Upper lobe of left lung (tissue), 6 donors: ENCODE results near the gene USH1C. TPM values are rescaled to one million over a fixed set of nuclear protein-coding genes. Genes with fewer than 3 reads are reported as not detected.

Experiments
- ATAC-seq, 2 donors: fragments of 200-7000 bp; cut with Tn5 transposase; one replicate each; pipeline ENCODE4 v1.9.1; 2022; ENCODE audit warnings: mild to moderate bottlenecking in 2 of 2, moderate library complexity in 2 of 2; ENCODE audit not compliant: low FRiP score in 2 of 2
- DNase-seq, 2 donors: peaks; one replicate each; pipeline ENCODE4 v3.0.0-alpha.2; 2019 to 2020
- H3K27ac ChIP-seq, 4 donors: fragments of 200-600 bp; sonication (generic); one replicate each; pipeline ENCODE4 v1.5.1; 2016 to 2019
- H3K27me3 ChIP-seq, 4 donors: fragments of 200-600 bp; sonication (generic); one replicate each; pipeline ENCODE4 v1.5.1; 2017 to 2019
- H3K36me3 ChIP-seq, 4 donors: fragments of 200-600 bp; sonication (generic); one replicate each; pipeline ENCODE4 v1.5.1; 2016 to 2019
- H3K4me1 ChIP-seq, 4 donors: fragments of 200-600 bp; sonication (generic); one replicate each; pipeline ENCODE4 v1.5.1; 2018 to 2019
- H3K4me3 ChIP-seq, 4 donors: fragments of 200-600 bp; sonication (generic); one replicate each; pipeline ENCODE4 v1.5.1; 2017 to 2019; ENCODE audit warnings: mild to moderate bottlenecking in 2 of 4, moderate library complexity in 1 of 4
- H3K9me3 ChIP-seq, 4 donors: fragments of 200-600 bp; sonication (generic); one replicate each; pipeline ENCODE4 v1.5.1; 2018 to 2019
- EP300 ChIP-seq, 4 donors: sonication (generic); formaldehyde crosslinking; IDR thresholded peaks; one replicate each; pipeline ENCODE4 v1.5.1; 2017; ENCODE audit warnings: antibody characterized with exemption in 4 of 4, control low read depth in 2 of 4
- POLR2A ChIP-seq, 4 donors: fragments of 450-650 bp; IDR thresholded peaks; one replicate each; pipeline ENCODE4 v1.5.1; 2016 to 2017; ENCODE audit warnings: antibody characterized with exemption in 4 of 4, mild to moderate bottlenecking in 2 of 4
- POLR2AphosphoS5 ChIP-seq, 2 donors: sonication (generic); formaldehyde crosslinking; IDR thresholded peaks; one replicate each; pipeline ENCODE4 v1.5.1; 2017; ENCODE audit warnings: antibody characterized with exemption in 2 of 2
- WGBS, 2 donors: methylation state at CpG; one replicate each; pipeline ENCODE4 v1.1.5; 2017 to 2018; 5-methylcytosine and 5-hydroxymethylcytosine counted together
- total RNA-seq, 6 donors: library from RNA; depleted of rRNA in 4 of 6; stranded (reverse); fragments of >200 nt in 4 of 6; gene quantifications; one replicate each; pipeline versions ENCODE4 v1.1.0 to v1.2.1, GENCODE V29; 2016 to 2021
- TF ChIP-seq, protein P1 (sequence below), 6 experiments: fragments of 450-650 bp in 4 of 6; fragments of 200-600 bp in 2 of 6; sonication (generic) in 2 of 6; IDR thresholded peaks; one replicate each; pipeline ENCODE4 v1.5.1; 2016 to 2019; ENCODE audit warnings: antibody characterized with exemption in 6 of 6
- donor health status: DM: no; HTN: no; CAD: no; lungs with moderate emphysema.
- donor health status: DM: no; HTN: yes; CAD: no; lungs with severe emphysema.

The USH1C gene
- total RNA-seq, 6 donors from 2014 or later, result 0.20 to 2.5 (median 1.2) TPM; not detected in 3

DNA sequence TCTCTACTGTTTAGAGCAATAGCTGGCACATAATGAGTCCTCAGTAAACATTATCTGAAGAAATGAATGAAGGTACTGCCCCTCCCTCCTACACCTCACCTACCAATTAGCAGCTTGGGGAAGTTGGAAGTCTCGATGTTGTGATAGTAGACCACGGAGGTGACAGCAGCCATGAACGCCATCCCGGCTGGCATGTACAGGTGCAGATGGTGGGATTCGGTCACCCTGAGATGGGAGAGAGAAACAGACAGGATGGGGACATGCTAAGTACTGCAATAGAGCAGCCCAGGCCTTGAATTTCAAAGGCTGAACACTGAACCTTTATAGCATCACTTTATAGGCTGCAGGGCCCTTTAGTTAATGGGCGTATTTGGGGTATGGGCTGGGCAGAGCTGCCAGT lies 74.2 kb downstream of the USH1C start:
- no peak for DNase-seq
- no peaks in the 10 kb centered on the region for H3K36me3 ChIP-seq
- no peaks in the 10 kb centered on the region for H3K4me1 ChIP-seq
- no peak overlapping the region for H3K4me3 ChIP-seq
- H3K27me3 ChIP-seq, result peaks cover 0 to 4% (median 1%) of the 10 kb centered on the region in 4 donors
- no peak for TF ChIP-seq EP300 (IDR thresholded peaks at IDR 0.05)
- TF ChIP-seq, protein P1, sequence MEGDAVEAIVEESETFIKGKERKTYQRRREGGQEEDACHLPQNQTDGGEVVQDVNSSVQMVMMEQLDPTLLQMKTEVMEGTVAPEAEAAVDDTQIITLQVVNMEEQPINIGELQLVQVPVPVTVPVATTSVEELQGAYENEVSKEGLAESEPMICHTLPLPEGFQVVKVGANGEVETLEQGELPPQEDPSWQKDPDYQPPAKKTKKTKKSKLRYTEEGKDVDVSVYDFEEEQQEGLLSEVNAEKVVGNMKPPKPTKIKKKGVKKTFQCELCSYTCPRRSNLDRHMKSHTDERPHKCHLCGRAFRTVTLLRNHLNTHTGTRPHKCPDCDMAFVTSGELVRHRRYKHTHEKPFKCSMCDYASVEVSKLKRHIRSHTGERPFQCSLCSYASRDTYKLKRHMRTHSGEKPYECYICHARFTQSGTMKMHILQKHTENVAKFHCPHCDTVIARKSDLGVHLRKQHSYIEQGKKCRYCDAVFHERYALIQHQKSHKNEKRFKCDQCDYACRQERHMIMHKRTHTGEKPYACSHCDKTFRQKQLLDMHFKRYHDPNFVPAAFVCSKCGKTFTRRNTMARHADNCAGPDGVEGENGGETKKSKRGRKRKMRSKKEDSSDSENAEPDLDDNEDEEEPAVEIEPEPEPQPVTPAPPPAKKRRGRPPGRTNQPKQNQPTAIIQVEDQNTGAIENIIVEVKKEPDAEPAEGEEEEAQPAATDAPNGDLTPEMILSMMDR (IDR thresholded peaks at IDR 0.05), result no peak
- TF ChIP-seq POLR2A (IDR thresholded peaks at IDR 0.05), result no peak
- no peak for TF ChIP-seq POLR2AphosphoS5 (IDR thresholded peaks at IDR 0.05)
- ATAC-seq, result no peak
- no peaks in the 10 kb centered on the region for H3K9me3 ChIP-seq
- H3K27ac ChIP-seq, result no peak overlapping the region
- 93 to 96% methylated on average over 5 to 6 of the region's 6 CpGs for WGBS, 2 donors

DNA sequence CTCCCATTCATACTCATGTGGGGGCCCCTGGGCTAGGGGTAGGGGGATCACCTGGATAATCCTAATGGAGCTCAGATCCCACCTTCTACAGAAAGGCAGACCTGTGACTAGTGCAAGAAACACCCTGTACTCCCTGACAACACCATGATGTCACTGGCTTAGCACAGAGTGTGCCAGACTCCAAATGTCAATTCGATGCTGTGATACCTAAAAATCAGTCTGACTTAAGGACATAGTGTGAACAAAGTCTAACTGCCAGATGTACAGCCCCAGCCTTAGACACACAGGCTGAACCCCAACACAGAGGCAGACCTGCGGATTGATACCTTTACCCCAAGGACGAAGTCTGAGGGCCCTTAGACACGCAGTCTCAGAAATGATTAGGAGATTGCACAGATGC lies 76.1 kb downstream of the USH1C start:
- no peaks in the 10 kb centered on the region for H3K9me3 ChIP-seq
- ATAC-seq (no peak), DNase-seq (no peak)
- no peaks in the 10 kb centered on the region for H3K27me3 ChIP-seq
- H3K36me3 ChIP-seq, result no peaks in the 10 kb centered on the region
- no peak for TF ChIP-seq EP300 (IDR thresholded peaks at IDR 0.05)
- no peak overlapping the region for H3K27ac ChIP-seq
- WGBS, 2 donors, result 87 to 98% methylated on average over 4 of the region's 4 CpGs
- H3K4me3 ChIP-seq, result no peak overlapping the region
- peaks cover 0 to 3% (median 0%) of the 10 kb centered on the region in 4 donors for H3K4me1 ChIP-seq

DNA sequence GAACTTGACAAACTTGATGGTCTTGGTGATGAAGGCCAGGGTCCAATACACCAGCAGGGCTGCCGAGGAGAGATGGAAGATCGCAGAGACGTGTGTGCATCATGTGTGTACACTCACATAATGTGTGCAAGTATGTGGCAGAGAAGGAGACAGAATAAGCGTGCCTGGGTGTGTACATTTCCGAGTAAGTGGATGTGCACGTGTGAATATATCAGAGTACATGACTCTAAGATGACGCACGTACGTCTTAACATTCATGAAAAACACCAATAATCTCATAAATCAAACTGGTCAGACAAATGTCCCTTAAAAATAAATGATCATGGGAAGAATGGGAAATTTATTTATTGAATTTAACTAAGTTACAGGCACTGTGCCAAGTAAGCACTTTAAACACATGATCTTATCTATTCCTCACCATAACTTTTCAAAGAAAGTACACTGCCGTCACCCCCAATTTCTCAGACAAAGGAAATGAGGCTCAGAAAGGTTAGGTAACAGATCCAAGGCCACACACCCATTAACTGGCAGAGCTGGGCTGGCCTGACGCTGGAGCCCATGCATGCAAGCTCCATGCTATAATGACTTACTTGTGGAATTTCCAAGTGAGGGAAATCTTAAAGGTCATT lies 80.6 kb downstream of the USH1C start:
- H3K36me3 ChIP-seq, result peaks cover 0 to 8% (median 0%) of the 10 kb centered on the region in 4 donors
- peak overlapping the region in 2 of 4 donors; percentile 63 to 74 for H3K27ac ChIP-seq
- 64 to 70% methylated on average over 11 of the region's 11 CpGs for WGBS, 2 donors
- ATAC-seq, result no peak
- H3K9me3 ChIP-seq, result no peaks in the 10 kb centered on the region
- peaks cover 0 to 3% (median 0%) of the 10 kb centered on the region in 4 donors for H3K4me1 ChIP-seq
- H3K4me3 ChIP-seq, result peak overlapping the region in 2 of 4 donors; percentile 18 to 24
- DNase-seq, result no peak
- TF ChIP-seq EP300 (IDR thresholded peaks at IDR 0.05) (peak in 2 of 4 donors; percentile 16 to 64), POLR2AphosphoS5 (IDR thresholded peaks at IDR 0.05) (peak; percentile 34 to 53)
- TF ChIP-seq, protein P1 (IDR thresholded peaks at IDR 0.05), result no peak
- H3K27me3 ChIP-seq, result no peaks in the 10 kb centered on the region

DNA sequence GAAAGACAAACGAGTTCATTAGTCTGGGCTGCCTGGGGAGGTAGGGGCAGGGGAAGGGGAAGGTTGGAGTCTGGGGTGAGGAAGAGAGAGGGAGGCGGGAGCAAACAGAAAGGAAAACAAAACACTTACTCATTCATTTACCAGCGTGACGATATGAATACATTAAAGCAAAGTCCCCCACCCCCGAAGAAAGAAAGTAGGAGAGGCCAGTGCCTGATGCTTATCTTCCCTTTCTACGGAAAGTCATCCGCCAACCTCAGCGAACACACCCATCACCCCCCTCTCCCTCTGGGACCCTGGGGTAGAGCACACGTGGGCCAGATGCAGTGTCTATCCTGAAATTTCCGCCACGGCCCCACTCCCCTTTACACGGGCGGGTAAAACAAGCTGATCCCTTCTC lies 81.3 kb downstream of the USH1C start:
- peaks cover 0 to 5% (median 0%) of the 10 kb centered on the region in 4 donors for H3K4me1 ChIP-seq
- no peak for DNase-seq
- no peaks in the 10 kb centered on the region for H3K27me3 ChIP-seq
- peaks cover 0 to 8% (median 0%) of the 10 kb centered on the region in 4 donors for H3K36me3 ChIP-seq
- ATAC-seq, result no peak
- no peaks in the 10 kb centered on the region for H3K9me3 ChIP-seq
- TF ChIP-seq POLR2AphosphoS5 (IDR thresholded peaks at IDR 0.05) (no peak), EP300 (IDR thresholded peaks at IDR 0.05) (no peak), POLR2A (IDR thresholded peaks at IDR 0.05) (no peak)
- TF ChIP-seq, protein P1 (IDR thresholded peaks at IDR 0.05), result no peak
- WGBS, 2 donors, result 58 to 77% methylated on average over 13 of the region's 13 CpGs
- peak overlapping the region in 2 of 4 donors; percentile 63 to 74 for H3K27ac ChIP-seq
- peak overlapping the region in 2 of 4 donors; percentile 18 for H3K4me3 ChIP-seq

DNA sequence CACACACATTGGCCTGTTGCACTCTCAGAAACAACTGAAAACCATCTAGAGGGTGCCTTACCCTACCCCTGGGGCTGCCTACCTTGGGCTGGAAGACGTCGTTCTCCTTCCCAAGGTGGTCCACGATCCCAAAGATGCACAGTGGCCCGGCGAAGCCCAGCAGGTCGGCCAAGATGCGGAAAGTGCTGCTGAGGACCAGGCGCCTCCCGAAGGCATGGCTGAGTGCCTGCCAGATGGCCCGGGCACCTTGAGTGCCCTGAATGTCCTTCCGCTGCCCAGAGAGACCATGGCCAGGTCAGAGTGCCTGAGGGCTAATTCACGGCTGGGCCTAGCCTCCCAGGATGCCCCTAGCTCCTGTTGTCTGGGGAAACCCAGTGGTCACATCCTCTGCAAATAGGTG lies 83.8 kb downstream of the USH1C start:
- Histone ChIP-seq H3K27me3 (no peaks in the 10 kb centered on the region), H3K27ac (no peak overlapping the region), H3K36me3 (peaks cover 0 to 8% (median 0%) of the 10 kb centered on the region in 4 donors), H3K4me1 (peaks cover 0 to 6% (median 3%) of the 10 kb centered on the region in 4 donors), H3K4me3 (no peak overlapping the region), H3K9me3 (no peaks in the 10 kb centered on the region)
- WGBS, 2 donors, result 85 to 96% methylated on average over 5 to 11 of the region's 12 CpGs
- DNase-seq (peak in 1 of 2 donors; percentile 61), ATAC-seq (no peak)
- no peak for TF ChIP-seq POLR2AphosphoS5 (IDR thresholded peaks at IDR 0.05)
- TF ChIP-seq, protein P1 (IDR thresholded peaks at IDR 0.05), result no peak
- TF ChIP-seq EP300 (IDR thresholded peaks at IDR 0.05), result no peak
- no peak for TF ChIP-seq POLR2A (IDR thresholded peaks at IDR 0.05)
